AG04450 (cell line): ENCODE measurements around the gene SENP7. TPM values are rescaled to one million over a fixed set of nuclear protein-coding genes. Genes with fewer than 3 reads are reported as not detected.
"Not testable (repeated sequence)": the region's sequence is repeated elsewhere in the genome, so short reads cannot be mapped to it uniquely, and the experiment has no call there.

Experiments
- CTCF ChIA-PET: fragments of 300-600, 350-600 bp; formaldehyde crosslinking; extraction: SDS; loops from one replicate; lab custom pipeline; 2022; ENCODE audit warnings: antibody characterized with exemption, inconsistent platforms; lab: Charles Lee
- POLR2A ChIA-PET: fragments of 350-600 bp; formaldehyde crosslinking; extraction: SDS; loops from one replicate; lab custom pipeline; 2021; ENCODE audit warnings: antibody characterized with exemption, inconsistent platforms; lab: Yijun Ruan, JAX
- DNase-seq: peaks from one replicate; pipeline ENCODE4 v3.0.0-alpha.2; 2011; ENCODE audit warnings: low read depth, low spot score
- H3K27ac ChIP-seq: one replicate; pipeline ENCODE4 v1.5.1; 2012; ENCODE audit warnings: low read depth, low read length, control low read depth
- H3K27me3 ChIP-seq: one replicate; pipeline ENCODE4 v1.6.0; 2012; ENCODE audit warnings: low read length; ENCODE audit not compliant: control insufficient read depth, insufficient read depth
- H3K4me3 ChIP-seq: 2 replicates; pipeline ENCODE4 v1.5.1; 2011; ENCODE audit warnings: mild to moderate bottlenecking, low read depth, low read length, control low read depth
- H3K9me3 ChIP-seq: 2 replicates; pipeline ENCODE4 v1.5.1; 2012; ENCODE audit warnings: low read length; ENCODE audit not compliant: control insufficient read depth, insufficient read depth
- polyA plus RNA-seq: library from polyadenylated mRNA; depleted of rRNA; stranded (reverse); fragments of >200 nt; gene quantifications from 2 replicates; pipeline ENCODE4 v1.2.3, GENCODE V29; 2011
- TF ChIP-seq, protein P1 (sequence below): IDR thresholded peaks from 2 replicates; pipeline ENCODE4 v1.5.1; 2011; ENCODE audit warnings: low read depth, low read length, control low read depth, inconsistent platforms

Gene SENP7
- polyA plus RNA-seq, 1 experiment: 16.1 TPM

- no peaks in the 10 kb centered on the region for H3K27me3 ChIP-seq
- no peak for DNase-seq
- ChIA-PET POLR2A (no interaction called here), CTCF (interaction anchor here (0.7 kb wide), 1 partner anchor 514 kb away, joined by 4 read pairs; no protein-coding TSS in a partner anchor)
- no peak overlapping the region for H3K4me3 ChIP-seq
- H3K27ac ChIP-seq: no peak overlapping the region
- TF ChIP-seq, protein P1, sequence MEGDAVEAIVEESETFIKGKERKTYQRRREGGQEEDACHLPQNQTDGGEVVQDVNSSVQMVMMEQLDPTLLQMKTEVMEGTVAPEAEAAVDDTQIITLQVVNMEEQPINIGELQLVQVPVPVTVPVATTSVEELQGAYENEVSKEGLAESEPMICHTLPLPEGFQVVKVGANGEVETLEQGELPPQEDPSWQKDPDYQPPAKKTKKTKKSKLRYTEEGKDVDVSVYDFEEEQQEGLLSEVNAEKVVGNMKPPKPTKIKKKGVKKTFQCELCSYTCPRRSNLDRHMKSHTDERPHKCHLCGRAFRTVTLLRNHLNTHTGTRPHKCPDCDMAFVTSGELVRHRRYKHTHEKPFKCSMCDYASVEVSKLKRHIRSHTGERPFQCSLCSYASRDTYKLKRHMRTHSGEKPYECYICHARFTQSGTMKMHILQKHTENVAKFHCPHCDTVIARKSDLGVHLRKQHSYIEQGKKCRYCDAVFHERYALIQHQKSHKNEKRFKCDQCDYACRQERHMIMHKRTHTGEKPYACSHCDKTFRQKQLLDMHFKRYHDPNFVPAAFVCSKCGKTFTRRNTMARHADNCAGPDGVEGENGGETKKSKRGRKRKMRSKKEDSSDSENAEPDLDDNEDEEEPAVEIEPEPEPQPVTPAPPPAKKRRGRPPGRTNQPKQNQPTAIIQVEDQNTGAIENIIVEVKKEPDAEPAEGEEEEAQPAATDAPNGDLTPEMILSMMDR: no peak
- H3K9me3 ChIP-seq: peaks cover 15% of the 10 kb centered on the region
These were observed 201.3 kb downstream of the SENP7 start for GRCh38 chr3:101311676-101312075.

DNA sequence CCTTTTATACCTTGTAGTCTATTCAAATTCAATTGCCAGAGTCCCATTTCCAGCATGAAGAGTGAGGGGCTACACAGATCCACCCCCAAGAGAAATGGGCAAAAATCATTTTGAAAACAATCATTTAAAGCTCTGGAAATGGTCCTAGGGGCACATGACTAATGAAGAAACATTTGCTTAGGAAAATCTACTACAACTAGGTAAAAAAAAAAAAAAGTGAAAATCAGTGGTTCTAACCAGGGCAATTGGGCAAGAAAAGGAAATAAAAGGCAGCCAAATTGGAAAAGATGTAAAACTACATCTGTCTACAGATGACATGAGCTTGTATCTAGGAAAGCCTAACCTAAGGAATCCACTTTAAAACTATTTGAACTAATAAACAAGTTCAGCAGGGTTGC, 202.0 kb downstream of the SENP7 start:
- no peak overlapping the region for H3K4me3 ChIP-seq
- POLR2A ChIA-PET: no interaction called here
- DNase-seq: no peak
- CTCF ChIA-PET: interaction anchor here (0.6 to 0.7 kb wide), 2 partner anchors 264 to 513 kb away, joined by 4 to 6 read pairs; no protein-coding TSS in a partner anchor
- TF ChIP-seq, protein P1: no peak
- H3K27me3 ChIP-seq: no peaks in the 10 kb centered on the region
- no peak overlapping the region for H3K27ac ChIP-seq
- peaks cover 15% of the 10 kb centered on the region for H3K9me3 ChIP-seq

DNA sequence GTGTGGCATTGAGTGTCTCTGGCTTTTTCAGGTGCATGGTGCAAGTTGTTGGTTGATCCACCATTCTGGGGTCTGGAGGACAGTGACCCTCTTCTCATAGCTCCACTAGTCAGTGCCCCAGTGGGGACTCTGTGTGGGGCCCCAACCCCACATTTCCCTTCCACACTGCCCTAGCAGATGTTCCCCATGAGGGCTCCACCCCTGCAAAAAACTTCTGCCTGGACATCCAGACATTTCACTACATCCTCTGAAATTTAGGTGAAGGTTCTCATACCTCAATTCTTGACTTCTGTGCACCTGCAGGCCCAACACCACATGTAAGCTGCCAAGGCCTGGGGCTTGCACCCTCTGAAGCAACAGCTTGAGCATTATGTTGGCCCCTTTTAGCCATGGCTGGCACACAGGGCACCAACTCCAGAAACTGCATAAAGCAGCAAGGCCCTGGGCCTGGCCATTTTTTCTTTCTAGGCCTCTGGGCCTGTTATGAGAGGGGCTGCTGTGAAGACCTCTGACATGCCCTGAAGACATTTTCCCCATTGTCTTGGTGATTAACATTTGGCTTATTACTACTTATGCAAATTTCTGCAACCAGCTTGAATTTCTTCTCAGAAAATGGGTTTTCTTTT, 204.8 kb downstream of the SENP7 start:
- CTCF ChIA-PET, H3K27me3 ChIP-seq, DNase-seq, H3K27ac ChIP-seq, POLR2A ChIA-PET, H3K4me3 ChIP-seq: not testable (repeated sequence)
- peaks cover 15% of the 10 kb centered on the region for H3K9me3 ChIP-seq

DNA sequence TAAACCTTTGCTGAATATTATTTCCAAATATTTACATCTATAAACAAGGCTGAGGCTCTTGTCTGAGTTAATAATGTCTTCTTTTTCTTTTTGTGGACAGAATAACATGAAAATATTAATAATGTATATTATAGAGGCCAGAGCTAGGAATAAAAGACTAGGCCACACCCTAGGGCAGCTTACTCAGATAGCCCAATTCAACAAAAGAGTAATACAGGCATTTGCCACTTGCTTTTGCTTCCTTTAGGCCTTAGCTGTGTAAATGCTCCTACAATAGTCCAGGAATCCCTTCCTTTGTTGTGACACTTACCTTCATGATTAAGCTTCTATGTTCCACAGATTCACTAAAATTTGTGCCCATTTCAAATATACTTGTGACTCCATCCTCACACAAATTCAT, 209.2 kb downstream of the SENP7 start:
- POLR2A ChIA-PET: no interaction called here
- DNase-seq: no peak
- Histone ChIP-seq H3K27ac (no peak overlapping the region), H3K4me3 (no peak overlapping the region), H3K9me3 (peaks cover 12% of the 10 kb centered on the region), H3K27me3 (no peaks in the 10 kb centered on the region)
- TF ChIP-seq, protein P1: no peak
- CTCF ChIA-PET: no interaction called here

DNA sequence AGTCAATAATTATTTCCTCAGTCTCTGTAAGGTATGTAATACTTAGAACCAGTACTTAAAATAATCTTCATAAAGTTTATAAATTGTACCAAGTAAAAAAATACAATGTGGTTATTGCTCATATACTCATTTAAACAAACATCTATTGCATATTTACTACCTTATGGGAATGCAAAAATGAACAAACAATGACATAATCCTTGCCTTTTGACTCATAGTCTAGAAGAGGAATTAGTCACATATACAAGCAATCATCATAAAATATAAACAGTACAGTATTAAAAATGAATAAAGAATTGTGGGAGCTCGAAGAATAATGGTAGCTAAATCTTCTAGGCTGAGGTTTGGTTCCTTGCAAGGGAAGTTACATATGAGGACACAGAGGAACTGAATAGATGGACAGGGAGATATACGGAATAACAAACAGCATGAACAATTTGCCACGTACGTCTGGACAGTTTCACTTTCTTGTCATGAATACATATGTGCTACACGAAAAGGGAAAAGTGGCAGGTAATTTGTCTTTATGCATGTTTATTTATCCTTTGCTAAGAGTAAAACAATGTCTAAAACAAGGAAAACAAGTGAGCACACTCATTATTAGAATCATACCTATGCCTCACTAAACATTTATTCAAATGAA, 209.8 kb downstream of the SENP7 start:
- POLR2A ChIA-PET: no interaction called here
- TF ChIP-seq, protein P1: no peak
- DNase-seq: peak; percentile 48
- peaks cover 9% of the 10 kb centered on the region for H3K9me3 ChIP-seq
- no peaks in the 10 kb centered on the region for H3K27me3 ChIP-seq
- no peak overlapping the region for H3K27ac ChIP-seq
- H3K4me3 ChIP-seq: peak overlapping the region; percentile 14; the same call in 1 of the 2 replicates
- CTCF ChIA-PET: no interaction called here
